Erythroblast (primary cell): ENCODE measurements around the gene ZNF503.
A peak's percentile ranks its signal among the peaks of the same experiment; 100 is the strongest.

Experiments used
- DNase-seq, 2 experiments: peaks; one replicate each; lab custom pipeline; 2025; lab: John Stamatoyannopoulos, UW
- GATA1 ChIP-seq: IDR thresholded peaks from 2 replicates; pipeline ENCODE4 v1.6.1; 2011; ENCODE audit warnings: low read depth, mild to moderate bottlenecking, control low read depth, low read length, moderate library complexity
- POLR2A ChIP-seq: IDR thresholded peaks from 2 replicates; pipeline ENCODE4 v1.6.1; 2011; ENCODE audit warnings: mild to moderate bottlenecking, low read length

The ZNF503 gene

GRCh38 chr10:75425291-75426079, 23.9 kb upstream of the ZNF503 start:
- TF ChIP-seq GATA1 (no peak), POLR2A (no peak)
- DNase-seq: no peak

- TF ChIP-seq POLR2A: no peak
- TF ChIP-seq GATA1: no peak
- DNase-seq: no peak
These were observed 23.0 kb upstream of the ZNF503 start for GRCh38 chr10:75424571-75424970.

- DNase-seq: no peak
- TF ChIP-seq GATA1 (no peak), POLR2A (no peak)
These were observed 21.3 kb upstream of the ZNF503 start for GRCh38 chr10:75422913-75423312.

GRCh38 chr10:75418712-75419111, 17.1 kb upstream of the ZNF503 start:
- DNase-seq: no peak
- TF ChIP-seq GATA1 (no peak), POLR2A (no peak)

GRCh38 chr10:75418293-75418692, 16.7 kb upstream of the ZNF503 start:
- TF ChIP-seq GATA1: no peak
- TF ChIP-seq POLR2A: no peak
- DNase-seq: no peak

- TF ChIP-seq POLR2A: no peak
- no peak for TF ChIP-seq GATA1
- no peak for DNase-seq
These were observed 16.0 kb upstream of the ZNF503 start for GRCh38 chr10:75417522-75417927.

GRCh38 chr10:75414527-75414926, 13.0 kb upstream of the ZNF503 start:
- DNase-seq: no peak
- TF ChIP-seq GATA1: no peak
- no peak for TF ChIP-seq POLR2A

- no peak for TF ChIP-seq GATA1
- no peak for TF ChIP-seq POLR2A
- DNase-seq: no peak
These were observed 8.8 kb upstream of the ZNF503 start for GRCh38 chr10:75410132-75411005.

- no peak for TF ChIP-seq POLR2A
- no peak for TF ChIP-seq GATA1
- peak; percentile 26 to 47 for DNase-seq
These were observed 7.6 kb upstream of the ZNF503 start for GRCh38 chr10:75408911-75409885.

GRCh38 chr10:75408509-75408875, 6.9 kb upstream of the ZNF503 start:
- TF ChIP-seq POLR2A (no peak), GATA1 (no peak)
- no peak for DNase-seq

- TF ChIP-seq GATA1: no peak
- TF ChIP-seq POLR2A: no peak
- DNase-seq: peak in 1 of 2 experiments; percentile 38
These were observed 6.3 kb upstream of the ZNF503 start for GRCh38 chr10:75407713-75408508.

- TF ChIP-seq GATA1 (no peak), POLR2A (no peak)
- DNase-seq: no peak
These were observed 5.7 kb upstream of the ZNF503 start for GRCh38 chr10:75407224-75407712.

GRCh38 chr10:75406462-75407223, 5.1 kb upstream of the ZNF503 start:
- no peak for TF ChIP-seq POLR2A
- TF ChIP-seq GATA1: no peak
- DNase-seq: no peak
